HepG2 (cell line): Measurements from ENCODE around the gene NRSN2. TPM values are rescaled to one million over a fixed set of nuclear protein-coding genes. Genes with fewer than 3 reads are reported as not detected.

ENCODE experiments used
- BHLHE40 ChIP-seq: IDR thresholded peaks from 2 replicates; pipeline ENCODE4 v1.6.1; 2011; ENCODE audit warnings: low read length, improper control_type of control experiment
- HIVEP1 ChIP-seq: sonication (generic); formaldehyde crosslinking; IDR thresholded peaks from 2 replicates; pipeline ENCODE4 v1.4.0; 2020; ENCODE audit warnings: mild to moderate bottlenecking, missing genetic modification reagents
- HOXA9 ChIP-seq: sonication (generic); formaldehyde crosslinking; IDR thresholded peaks from 2 replicates; pipeline ENCODE4 v1.8.1; 2022; ENCODE audit warnings: missing genetic modification reagents, mild to moderate bottlenecking, moderate library complexity, borderline replicate concordance
- NCOA2 ChIP-seq: sonication (generic); formaldehyde crosslinking; IDR thresholded peaks from 2 replicates; pipeline ENCODE4 v1.8.0; 2022; ENCODE audit warnings: inconsistent platforms
- PHF21A ChIP-seq: sonication (generic); formaldehyde crosslinking; IDR thresholded peaks from 2 replicates; pipeline ENCODE4 v1.5.0; 2020; ENCODE audit warnings: mild to moderate bottlenecking, missing genetic modification reagents
- TOE1 ChIP-seq: sonication (generic); formaldehyde crosslinking; IDR thresholded peaks from 2 replicates; pipeline ENCODE4 v1.4.0; 2020; ENCODE audit warnings: mild to moderate bottlenecking, missing genetic modification reagents
- ZNF121 ChIP-seq: sonication (generic); formaldehyde crosslinking; IDR thresholded peaks from 2 replicates; pipeline ENCODE4 v1.5.0; 2020; ENCODE audit warnings: mild to moderate bottlenecking, missing genetic modification reagents
- ZNF234 ChIP-seq: sonication (generic); formaldehyde crosslinking; conservative IDR thresholded peaks from 2 replicates; pipeline ENCODE4 v1.5.1; 2020; ENCODE audit warnings: mild to moderate bottlenecking, missing genetic modification reagents
- ZNF670 ChIP-seq: sonication (generic); formaldehyde crosslinking; IDR thresholded peaks from 2 replicates; pipeline ENCODE4 v1.8.0; 2022; ENCODE audit warnings: mild to moderate bottlenecking, missing genetic modification reagents, borderline replicate concordance
- ZNF775 ChIP-seq: sonication (generic); formaldehyde crosslinking; IDR thresholded peaks from 2 replicates; pipeline ENCODE4 v1.4.0; 2020; ENCODE audit warnings: missing genetic modification reagents, mild to moderate bottlenecking, moderate library complexity, borderline replicate concordance
- ZNF792 ChIP-seq: IDR thresholded peaks from 2 replicates; pipeline ENCODE4 v1.6.1; 2016
- polyA plus RNA-seq, 8 experiments: library from polyadenylated mRNA; depleted of rRNA in 3 of 8; stranded (reverse) in 7 of 8; unstranded in 1 of 8; fragments of >200 nt; fragmentation: Illumina TruSeq in 4 of 8; extraction: Trizol in 4 of 8; gene quantifications; 2 replicates each; pipeline versions ENCODE4 v1.2.1 to v1.2.3, GENCODE V29; 2011 to 2016; ENCODE audit warnings: low read depth in 4 of 8, missing spikeins in 1 of 8, mixed read lengths in 1 of 8; ENCODE audit not compliant: insufficient read depth in 1 of 8
- total RNA-seq, 5 experiments: library from RNA; depleted of rRNA; stranded (reverse); fragments of >200 nt; fragmentation: Illumina TruSeq; extraction: Trizol; gene quantifications; 2 replicates each; pipeline ENCODE4 v1.2.3, GENCODE V29; 2016; ENCODE audit warnings: low read depth in 1 of 5
- TF ChIP-seq, protein P1 (sequence below): IDR thresholded peaks from 2 replicates; pipeline ENCODE4 v1.6.1; 2016; ENCODE audit warnings: missing compliant biosample characterization, missing genetic modification reagents, borderline replicate concordance
- TF ChIP-seq, protein P2 (sequence below): sonication (generic); formaldehyde crosslinking; IDR thresholded peaks from 2 replicates; pipeline ENCODE4 v1.4.0; 2020; ENCODE audit warnings: missing genetic modification reagents, low read depth, mild to moderate bottlenecking, borderline replicate concordance
- TF ChIP-seq, protein P3 (sequence below): IDR thresholded peaks from 2 replicates; pipeline ENCODE4 v1.6.1; 2016; ENCODE audit warnings: control low read depth
- TF ChIP-seq, protein P4 (sequence below): sonication (generic); formaldehyde crosslinking; IDR thresholded peaks from 2 replicates; pipeline ENCODE4 v1.5.0; 2020; ENCODE audit warnings: missing genetic modification reagents
- TF ChIP-seq, protein P5 (sequence below): sonication (generic); formaldehyde crosslinking; IDR thresholded peaks from 2 replicates; pipeline ENCODE4 v1.4.0; 2020; ENCODE audit warnings: mild to moderate bottlenecking, low read depth, missing genetic modification reagents
- TF ChIP-seq, protein P6 (sequence below): sonication (generic); formaldehyde crosslinking; IDR thresholded peaks from 2 replicates; pipeline ENCODE4 v1.4.0; 2020; ENCODE audit warnings: missing genetic modification reagents

NRSN2 gene
- total and polyA plus RNA-seq, 2 of the 13 experiments (the other 11 are each of a cell fraction or from before 2014, with no cell fraction given) = 32.3 to 49.4 TPM

DNA sequence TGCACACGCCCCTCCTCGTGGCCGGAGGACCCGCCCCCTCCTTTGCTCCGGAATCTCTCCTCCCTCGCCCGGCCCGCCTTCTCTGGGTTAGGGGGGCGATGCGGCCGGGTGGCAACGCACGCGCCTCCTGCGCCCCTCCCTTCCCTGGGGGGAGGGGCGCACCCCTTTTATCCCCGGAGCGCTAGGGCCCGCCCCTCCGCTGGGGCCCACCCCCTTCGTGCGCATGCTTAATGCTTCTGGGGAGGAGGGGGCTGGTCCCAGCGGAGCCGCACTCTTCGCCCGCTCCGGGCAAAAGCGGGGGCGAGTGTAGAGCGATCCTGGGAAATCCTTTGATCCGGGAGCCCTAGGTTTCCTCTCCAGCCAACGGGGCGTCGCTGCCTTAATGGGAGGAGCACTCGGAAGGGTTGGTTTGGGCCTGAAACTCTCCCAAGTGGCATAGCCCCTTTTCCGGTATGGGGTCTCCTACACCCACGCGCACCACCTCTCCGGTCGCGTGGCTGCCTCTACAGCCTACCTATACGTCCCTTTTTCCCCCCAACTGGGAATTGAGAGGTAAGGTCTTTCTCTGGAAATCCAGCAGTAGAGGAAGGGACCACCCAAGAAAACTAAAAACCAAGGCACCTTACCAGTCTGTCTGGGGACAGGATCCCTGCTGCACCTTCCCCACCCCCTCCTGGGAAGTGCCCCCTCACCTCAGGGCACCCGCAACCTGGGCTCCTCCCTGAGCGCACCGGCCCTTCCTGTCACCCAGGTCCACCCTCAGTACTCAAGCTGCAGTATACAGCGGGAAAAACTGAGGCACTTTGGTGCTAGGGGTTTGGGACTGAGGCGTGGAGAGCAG is 19.5 kb upstream of the NRSN2 start (continued):
- TF ChIP-seq, protein P1, sequence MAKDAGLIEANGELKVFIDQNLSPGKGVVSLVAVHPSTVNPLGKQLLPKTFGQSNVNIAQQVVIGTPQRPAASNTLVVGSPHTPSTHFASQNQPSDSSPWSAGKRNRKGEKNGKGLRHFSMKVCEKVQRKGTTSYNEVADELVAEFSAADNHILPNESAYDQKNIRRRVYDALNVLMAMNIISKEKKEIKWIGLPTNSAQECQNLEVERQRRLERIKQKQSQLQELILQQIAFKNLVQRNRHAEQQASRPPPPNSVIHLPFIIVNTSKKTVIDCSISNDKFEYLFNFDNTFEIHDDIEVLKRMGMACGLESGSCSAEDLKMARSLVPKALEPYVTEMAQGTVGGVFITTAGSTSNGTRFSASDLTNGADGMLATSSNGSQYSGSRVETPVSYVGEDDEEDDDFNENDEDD (CRISPR knock-in tag) = peak; percentile 85; the same call in 1 of the 2 replicates
- TF ChIP-seq, protein P2, sequence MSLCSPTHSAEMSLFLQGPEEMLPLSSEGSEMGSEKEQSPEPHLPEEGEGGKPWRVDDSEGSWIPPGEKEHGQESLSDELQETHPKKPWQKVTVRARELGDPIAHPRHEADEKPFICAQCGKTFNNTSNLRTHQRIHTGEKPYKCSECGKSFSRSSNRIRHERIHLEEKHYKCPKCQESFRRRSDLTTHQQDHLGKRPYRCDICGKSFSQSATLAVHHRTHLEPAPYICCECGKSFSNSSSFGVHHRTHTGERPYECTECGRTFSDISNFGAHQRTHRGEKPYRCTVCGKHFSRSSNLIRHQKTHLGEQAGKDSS (CRISPR knock-in tag) = no peak
- TF ChIP-seq ZNF792 (CRISPR knock-in tag) (peak; percentile 18; the same call in 1 of the 2 replicates), PHF21A (CRISPR knock-in tag) (peak; percentile 91), TOE1 (CRISPR knock-in tag) (no peak), BHLHE40 (peak; percentile 77), HOXA9 (CRISPR knock-in tag) (no peak), ZNF234 (CRISPR knock-in tag) (no peak), HIVEP1 (peak; percentile 93), NCOA2 (no peak), ZNF121 (CRISPR knock-in tag) (peak; percentile 20; the same call in 1 of the 2 replicates), ZNF670 (CRISPR knock-in tag) (peak; percentile 60; the same call in 1 of the 2 replicates), ZNF775 (CRISPR knock-in tag) (no peak)
- TF ChIP-seq, protein P3, sequence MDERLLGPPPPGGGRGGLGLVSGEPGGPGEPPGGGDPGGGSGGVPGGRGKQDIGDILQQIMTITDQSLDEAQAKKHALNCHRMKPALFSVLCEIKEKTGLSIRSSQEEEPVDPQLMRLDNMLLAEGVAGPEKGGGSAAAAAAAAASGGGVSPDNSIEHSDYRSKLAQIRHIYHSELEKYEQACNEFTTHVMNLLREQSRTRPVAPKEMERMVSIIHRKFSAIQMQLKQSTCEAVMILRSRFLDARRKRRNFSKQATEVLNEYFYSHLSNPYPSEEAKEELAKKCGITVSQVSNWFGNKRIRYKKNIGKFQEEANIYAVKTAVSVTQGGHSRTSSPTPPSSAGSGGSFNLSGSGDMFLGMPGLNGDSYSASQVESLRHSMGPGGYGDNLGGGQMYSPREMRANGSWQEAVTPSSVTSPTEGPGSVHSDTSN = no peak
- TF ChIP-seq, protein P4, sequence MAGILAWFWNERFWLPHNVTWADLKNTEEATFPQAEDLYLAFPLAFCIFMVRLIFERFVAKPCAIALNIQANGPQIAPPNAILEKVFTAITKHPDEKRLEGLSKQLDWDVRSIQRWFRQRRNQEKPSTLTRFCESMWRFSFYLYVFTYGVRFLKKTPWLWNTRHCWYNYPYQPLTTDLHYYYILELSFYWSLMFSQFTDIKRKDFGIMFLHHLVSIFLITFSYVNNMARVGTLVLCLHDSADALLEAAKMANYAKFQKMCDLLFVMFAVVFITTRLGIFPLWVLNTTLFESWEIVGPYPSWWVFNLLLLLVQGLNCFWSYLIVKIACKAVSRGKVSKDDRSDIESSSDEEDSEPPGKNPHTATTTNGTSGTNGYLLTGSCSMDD (CRISPR knock-in tag) = no peak
- TF ChIP-seq, protein P5, sequence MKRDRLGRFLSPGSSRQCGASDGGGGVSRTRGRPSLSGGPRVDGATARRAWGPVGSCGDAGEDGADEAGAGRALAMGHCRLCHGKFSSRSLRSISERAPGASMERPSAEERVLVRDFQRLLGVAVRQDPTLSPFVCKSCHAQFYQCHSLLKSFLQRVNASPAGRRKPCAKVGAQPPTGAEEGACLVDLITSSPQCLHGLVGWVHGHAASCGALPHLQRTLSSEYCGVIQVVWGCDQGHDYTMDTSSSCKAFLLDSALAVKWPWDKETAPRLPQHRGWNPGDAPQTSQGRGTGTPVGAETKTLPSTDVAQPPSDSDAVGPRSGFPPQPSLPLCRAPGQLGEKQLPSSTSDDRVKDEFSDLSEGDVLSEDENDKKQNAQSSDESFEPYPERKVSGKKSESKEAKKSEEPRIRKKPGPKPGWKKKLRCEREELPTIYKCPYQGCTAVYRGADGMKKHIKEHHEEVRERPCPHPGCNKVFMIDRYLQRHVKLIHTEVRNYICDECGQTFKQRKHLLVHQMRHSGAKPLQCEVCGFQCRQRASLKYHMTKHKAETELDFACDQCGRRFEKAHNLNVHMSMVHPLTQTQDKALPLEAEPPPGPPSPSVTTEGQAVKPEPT (CRISPR knock-in tag) = no peak
- TF ChIP-seq, protein P6, sequence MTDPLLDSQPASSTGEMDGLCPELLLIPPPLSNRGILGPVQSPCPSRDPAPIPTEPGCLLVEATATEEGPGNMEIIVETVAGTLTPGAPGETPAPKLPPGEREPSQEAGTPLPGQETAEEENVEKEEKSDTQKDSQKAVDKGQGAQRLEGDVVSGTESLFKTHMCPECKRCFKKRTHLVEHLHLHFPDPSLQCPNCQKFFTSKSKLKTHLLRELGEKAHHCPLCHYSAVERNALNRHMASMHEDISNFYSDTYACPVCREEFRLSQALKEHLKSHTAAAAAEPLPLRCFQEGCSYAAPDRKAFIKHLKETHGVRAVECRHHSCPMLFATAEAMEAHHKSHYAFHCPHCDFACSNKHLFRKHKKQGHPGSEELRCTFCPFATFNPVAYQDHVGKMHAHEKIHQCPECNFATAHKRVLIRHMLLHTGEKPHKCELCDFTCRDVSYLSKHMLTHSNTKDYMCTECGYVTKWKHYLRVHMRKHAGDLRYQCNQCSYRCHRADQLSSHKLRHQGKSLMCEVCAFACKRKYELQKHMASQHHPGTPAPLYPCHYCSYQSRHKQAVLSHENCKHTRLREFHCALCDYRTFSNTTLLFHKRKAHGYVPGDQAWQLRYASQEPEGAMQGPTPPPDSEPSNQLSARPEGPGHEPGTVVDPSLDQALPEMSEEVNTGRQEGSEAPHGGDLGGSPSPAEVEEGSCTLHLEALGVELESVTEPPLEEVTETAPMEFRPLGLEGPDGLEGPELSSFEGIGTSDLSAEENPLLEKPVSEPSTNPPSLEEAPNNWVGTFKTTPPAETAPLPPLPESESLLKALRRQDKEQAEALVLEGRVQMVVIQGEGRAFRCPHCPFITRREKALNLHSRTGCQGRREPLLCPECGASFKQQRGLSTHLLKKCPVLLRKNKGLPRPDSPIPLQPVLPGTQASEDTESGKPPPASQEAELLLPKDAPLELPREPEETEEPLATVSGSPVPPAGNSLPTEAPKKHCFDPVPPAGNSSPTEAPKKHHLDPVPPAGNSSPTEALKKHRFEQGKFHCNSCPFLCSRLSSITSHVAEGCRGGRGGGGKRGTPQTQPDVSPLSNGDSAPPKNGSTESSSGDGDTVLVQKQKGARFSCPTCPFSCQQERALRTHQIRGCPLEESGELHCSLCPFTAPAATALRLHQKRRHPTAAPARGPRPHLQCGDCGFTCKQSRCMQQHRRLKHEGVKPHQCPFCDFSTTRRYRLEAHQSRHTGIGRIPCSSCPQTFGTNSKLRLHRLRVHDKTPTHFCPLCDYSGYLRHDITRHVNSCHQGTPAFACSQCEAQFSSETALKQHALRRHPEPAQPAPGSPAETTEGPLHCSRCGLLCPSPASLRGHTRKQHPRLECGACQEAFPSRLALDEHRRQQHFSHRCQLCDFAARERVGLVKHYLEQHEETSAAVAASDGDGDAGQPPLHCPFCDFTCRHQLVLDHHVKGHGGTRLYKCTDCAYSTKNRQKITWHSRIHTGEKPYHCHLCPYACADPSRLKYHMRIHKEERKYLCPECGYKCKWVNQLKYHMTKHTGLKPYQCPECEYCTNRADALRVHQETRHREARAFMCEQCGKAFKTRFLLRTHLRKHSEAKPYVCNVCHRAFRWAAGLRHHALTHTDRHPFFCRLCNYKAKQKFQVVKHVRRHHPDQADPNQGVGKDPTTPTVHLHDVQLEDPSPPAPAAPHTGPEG (CRISPR knock-in tag) = peak; percentile 35; the same call in 1 of the 2 replicates
